CD4-positive, alpha-beta T cell treated with Interleukin-6 for 4 hours (primary cell): ENCODE measurements around the gene CXCL5.
"Not testable (repeated sequence)": the region's sequence is repeated elsewhere in the genome, so short reads cannot be mapped to it uniquely, and the experiment has no call there.

Experiments used
- DNase-seq: peaks from one replicate; pipeline ENCODE4 v3.0.0-alpha.2; 2020; ENCODE audit warnings: mixed read lengths

CXCL5 gene

DNA sequence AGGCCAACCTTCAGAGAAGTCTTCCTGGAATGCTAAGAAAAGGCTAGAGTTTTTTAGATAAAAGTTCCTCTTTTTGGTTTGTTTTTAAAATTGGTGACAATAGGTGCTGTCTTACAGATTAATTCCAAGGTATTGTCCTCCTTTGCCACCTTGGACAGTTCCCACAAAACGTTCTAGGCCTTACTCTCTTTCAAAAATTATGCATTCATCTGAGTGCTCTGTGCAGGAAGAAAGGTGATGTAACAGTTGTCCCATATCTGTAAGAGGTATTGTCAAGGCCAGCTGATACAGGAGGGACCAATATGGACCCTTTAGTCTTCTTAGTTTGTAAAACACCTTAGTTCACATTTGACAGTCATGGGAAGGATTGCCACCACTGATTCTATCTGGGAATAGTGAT, 15.9 kb upstream of the CXCL5 start:
- no peak for DNase-seq

DNA sequence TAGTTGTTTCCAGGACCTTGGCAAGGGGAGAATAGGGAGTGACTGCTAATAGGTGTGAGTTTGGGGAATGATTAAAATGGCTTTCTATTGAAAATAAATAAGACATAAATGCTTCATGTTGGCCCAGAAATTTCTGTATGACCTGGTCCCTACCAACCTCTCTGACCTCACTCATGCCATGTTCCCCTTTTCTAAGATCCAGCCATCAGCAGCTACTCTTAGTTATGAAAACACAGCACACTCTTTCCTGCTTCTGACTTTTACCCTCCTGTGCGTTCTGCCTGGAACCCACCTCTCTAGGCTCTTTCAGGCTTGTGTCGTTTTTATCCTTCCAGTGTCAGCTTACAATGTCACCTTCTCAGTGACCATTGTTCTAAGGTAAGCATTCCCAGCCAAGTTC, 14.8 kb upstream of the CXCL5 start:
- no peak for DNase-seq

DNA sequence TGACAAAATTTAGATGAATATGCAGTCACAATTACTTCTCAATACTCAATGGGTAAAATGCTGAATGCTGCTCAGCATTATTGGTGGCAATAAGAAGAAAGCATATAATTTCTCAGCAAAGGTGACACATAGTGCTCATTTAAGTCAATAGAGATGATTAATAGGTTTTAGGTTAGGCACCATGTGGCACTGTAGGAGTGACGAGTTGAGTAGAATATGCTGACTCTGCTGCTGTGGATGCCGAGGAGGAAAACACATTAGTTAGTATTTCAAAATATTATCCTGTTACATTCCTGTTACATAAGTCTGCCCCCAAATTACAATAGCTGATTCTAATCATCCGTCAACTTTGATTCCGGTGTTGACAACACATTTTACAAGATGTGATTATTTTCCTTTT, 13.7 kb upstream of the CXCL5 start:
- DNase-seq: no peak

DNA sequence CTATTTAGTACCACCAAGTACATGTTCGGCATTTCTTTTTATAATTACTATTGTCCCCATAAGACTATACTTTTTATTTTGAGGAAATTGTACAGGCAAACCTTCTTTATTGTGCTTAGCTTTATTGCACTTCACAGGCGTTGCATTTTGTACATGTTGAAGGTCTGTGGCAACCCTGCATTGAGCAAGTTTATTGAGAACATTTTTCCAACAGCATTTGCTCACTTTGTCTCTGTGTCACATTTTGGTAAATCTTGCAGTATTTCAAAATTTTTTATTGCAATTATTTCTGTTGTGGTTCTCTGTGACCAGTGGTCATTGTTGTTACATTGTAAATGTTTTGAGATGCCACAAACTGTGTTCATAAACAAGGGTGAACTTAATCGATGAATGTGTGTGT, 10.8 kb upstream of the CXCL5 start:
- DNase-seq: no peak

DNA sequence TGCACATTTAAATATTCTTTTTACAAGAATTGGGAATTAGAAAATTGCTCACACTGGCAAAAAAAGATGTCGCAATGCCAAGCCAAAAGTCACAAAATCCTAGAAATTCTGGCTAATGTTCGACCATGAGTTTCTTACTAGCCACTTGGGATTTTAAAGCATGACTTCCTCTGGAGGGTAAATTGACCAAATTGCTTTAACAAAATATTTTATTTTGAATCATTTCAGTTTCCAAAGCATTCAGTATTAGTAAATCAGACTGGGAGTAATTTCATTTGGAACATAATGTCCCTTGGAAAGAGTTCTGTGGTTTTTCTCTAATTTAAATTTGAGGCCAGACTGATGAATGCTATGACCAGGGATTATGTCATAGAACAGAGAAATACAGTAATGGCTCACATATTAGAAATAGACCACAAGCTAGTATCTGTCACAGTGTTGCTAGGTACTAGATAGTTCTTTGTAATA, 7.6 kb upstream of the CXCL5 start:
- DNase-seq: no peak

DNA sequence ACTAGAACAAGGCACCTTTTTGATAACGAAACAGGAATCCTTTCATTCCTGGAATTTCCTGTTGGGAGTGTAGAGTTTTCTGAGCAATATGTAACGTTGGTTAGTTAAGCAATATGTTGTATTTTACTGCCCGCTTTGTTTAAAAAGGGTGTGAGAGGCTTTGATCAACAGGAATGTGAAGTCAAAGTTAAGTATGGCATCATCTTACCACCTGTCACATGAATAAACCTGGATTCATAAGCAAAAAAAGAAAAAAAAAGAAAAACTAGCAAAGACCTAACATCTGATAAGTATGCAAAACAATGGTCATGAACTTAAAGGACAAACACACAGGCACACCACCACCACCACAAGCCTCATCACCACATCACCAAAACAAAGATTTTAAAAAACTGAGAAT, 7.1 kb upstream of the CXCL5 start:
- DNase-seq: no peak

DNA sequence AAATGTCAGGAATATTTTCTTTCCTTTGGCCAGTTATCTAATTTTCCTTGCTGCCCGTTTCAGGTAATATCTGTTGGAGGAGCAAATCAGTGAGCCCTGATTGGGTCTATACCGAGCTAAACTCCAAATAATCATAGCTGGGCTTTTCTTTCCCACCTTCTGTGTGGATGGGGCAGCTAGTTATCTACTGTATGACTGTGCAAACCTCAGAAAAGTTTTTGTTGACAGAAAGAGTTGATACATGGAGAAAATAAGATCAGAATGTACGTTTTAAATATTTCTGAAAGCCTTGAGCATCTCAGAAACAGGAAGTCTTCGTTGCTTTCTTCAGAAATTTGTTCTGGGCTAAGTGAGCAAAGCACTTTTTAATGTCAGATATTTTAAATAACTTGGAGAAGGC, 6.2 kb upstream of the CXCL5 start:
- DNase-seq: no peak

DNA sequence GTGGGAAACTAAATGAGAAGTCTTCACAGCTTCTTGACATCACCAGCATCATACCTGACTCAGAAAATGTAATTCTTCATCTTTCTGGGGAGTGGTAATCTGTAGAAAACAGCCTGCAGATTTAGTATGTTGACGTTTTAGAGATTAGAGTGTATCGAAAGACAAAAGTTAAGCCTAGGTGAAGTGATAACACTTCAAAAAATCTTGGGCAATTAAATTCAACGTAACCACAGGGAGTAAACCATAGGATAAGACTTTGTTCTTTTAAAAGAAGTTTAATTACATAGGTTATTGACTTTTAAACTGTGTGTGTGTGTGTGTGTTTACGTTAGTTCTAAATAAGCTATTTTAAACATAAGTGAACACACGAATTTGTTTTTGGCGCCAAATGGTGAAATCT, 1.8 kb upstream of the CXCL5 start:
- no peak for DNase-seq

DNA sequence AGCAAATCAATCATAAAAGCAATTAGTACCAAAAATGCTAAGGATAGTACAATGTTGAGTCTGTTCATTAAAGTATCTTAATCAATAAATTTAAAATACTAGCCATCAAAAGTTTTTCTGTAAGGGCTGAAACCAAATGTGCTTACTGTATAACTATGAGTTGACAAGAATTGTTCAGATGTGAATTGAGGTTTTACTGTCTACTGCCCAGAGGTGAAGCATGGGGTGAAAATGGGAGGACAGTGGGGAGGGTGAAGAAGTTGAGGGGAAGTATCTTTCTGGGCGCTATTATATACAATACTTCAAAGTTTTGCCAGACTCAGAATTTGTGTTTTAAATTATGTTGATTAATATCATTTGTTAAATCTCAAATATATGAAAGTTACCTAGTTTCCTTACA, 6.4 kb downstream of the CXCL5 start:
- no peak for DNase-seq

DNA sequence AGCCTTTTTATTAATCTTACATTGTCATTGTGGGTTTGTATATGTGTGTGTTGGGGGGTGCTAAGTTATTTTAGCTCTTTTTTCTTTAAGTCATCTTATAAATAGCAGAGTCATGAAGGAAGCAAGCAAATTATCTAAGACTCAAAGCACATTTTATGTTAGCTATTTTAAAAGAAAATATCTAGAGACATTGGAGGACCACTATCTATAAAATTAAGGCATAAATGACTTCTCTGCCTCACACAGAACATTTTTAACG, 6.8 kb downstream of the CXCL5 start:
- no peak for DNase-seq

DNA sequence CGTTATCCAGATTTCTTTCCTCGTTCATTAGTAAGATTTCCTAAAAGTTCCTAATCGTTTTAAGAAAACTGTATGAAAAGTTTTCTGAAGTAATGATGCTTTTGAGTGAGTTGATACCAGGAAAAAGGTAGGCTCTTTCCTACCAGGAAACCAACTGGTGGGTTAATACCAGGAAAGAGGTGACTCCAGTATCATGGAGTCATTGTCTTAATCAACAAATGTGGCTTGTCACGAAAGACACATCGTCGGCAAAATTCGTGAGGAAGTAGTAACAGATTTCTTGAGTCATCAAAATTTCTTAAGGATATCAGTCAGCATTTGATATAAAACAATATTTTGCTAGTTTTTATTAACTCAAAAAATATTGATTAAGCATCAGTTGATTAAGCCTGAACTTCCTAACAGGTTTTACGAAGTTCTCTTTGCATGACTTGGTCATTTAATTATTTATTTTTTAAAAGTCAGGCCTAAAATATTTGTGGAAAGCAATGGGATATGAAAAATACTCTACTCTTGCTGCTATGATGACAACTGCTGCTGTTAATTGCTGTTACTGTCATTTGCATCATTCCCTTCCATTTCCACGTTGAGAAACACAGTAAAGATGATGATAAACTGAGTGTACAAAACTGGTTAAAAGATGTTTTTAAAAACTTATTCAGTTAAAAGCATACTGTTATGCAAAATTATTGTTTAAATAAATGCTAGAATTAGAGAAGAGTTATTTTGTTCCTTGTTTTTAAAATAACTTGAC, 7.3 kb downstream of the CXCL5 start:
- DNase-seq: no peak

DNA sequence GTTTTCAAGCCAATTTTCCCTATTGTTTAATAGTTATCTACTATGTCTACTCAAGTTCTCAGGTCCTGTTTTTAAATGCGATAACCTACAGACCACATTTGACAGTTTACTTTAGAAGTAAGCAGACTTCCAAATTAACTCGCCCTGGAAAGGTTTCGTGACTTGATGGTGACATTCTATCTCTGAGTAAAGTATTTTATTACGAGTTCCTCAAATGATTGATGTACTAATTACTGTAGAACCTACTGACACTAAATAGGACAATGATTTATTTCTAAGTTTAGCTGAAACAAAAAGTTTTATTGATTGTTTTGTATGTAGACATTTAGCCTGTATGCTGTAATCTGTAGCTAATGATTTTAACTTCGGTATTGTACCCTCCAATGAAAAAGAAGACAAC, 8.5 kb downstream of the CXCL5 start:
- DNase-seq: no peak

DNA sequence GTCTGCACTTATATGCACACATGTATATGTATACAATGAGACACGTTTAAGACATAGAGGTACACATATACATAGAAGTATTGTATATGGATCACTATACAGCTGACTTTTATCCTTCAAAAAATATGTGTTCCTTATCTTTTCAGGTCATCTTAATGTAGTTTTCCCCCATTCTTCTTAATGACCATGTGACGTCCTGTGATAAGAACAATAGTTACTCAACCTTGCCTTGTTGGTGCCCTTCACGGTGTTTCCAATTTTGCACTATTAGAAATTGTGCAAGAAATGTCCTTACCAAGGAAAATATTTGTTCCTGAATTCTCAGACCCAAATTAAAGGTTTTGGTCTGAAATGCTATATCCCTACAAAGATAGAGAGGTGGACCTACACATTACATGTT, 9.4 kb downstream of the CXCL5 start:
- no peak for DNase-seq

DNA sequence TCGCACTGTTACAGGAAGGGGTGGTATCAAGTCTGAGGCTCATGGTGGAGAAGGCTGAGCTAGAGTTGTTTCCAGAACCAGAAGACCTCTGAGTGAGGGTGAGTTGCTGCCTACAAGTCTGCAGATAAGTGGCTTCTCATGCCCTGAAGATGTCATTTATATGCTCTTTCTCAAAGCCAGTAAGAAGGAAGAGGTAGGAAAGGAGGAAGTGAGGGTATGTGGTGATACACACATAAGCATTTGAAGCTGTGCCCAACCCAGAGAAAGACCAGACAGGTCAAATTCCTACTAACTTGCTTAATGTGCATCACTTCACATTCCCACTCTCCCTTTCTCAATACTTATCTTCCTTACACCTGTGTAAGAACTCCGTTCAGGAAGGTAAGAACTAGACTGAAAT, 10.4 kb downstream of the CXCL5 start, which contains the start of gene PPBP:
PPBP (minus strand) TSS at position 130 of the 400 bp plus-strand sequence; CDS start at position 43, 87 bp downstream.
- no peak for DNase-seq

DNA sequence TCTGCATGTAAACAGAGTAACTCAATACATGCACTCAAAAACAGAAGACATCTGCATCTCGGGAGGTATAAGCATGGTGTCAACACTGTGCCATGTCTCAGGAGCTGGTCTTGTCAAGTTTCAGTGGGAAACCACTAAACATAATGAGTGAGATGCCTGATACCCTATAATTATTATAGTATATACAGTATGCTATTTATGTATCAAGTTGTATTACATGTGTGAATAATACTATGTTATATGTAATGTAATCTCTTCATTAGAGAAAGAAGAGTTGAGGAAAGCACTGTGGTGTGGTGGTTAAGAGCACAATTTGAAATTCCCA, 13.0 kb downstream of the CXCL5 start:
- DNase-seq: no peak

DNA sequence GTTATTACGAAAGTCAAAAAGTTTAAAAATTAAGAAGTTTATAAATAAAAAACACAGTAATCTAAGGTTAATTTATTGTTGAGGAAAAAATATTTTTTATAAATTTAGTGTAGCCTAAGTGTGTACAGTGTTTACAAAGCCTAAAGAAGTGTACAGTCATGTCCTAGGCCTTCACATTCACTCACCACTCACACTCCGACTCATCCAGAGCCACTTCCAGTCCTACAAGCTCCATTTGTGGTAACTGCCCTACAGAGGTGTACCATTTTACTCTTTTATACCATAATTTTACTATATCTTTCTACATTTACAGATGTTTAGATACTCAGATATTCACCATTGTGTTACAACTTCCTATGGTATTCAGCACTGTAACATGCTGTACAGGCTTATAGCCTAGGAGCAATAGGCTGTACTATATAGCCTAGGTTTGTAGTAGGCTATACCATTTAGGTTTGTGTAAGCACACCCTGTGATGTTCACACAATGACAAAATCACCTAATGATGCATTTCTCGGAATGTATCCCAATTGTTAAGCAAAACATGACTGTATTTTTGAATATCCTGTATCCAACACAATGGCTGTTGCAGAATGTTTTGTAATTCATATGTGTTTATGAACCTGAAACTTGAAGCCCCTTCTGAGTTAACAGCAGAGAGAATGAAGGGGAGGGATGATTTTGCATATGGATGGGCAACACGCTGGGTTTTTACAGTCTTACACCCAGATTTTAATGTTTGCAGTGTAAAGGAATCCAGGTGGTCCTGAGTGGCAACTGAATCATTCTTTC, 13.5 kb downstream of the CXCL5 start:
- no peak for DNase-seq

DNA sequence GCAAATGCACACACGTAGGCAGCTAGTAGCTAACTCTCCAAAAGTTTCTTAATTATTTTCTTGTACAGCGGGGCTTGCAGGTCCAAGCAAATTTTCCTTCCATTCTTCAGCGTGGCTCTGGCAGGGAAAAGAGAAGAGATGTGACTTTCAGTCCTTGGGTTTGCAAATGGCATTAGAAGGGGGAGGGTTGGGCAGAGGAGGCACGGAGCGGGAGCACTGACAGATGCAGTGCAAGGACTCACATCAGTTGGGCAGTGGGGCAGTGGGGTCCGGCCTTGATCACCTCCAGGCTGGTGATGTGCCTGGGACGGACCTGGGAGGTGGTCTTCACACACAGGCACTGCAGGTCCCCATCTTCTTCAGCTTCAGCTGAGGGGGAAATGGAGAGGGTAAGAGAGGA, 17.3 kb downstream of the CXCL5 start:
- DNase-seq: not testable (repeated sequence)

DNA sequence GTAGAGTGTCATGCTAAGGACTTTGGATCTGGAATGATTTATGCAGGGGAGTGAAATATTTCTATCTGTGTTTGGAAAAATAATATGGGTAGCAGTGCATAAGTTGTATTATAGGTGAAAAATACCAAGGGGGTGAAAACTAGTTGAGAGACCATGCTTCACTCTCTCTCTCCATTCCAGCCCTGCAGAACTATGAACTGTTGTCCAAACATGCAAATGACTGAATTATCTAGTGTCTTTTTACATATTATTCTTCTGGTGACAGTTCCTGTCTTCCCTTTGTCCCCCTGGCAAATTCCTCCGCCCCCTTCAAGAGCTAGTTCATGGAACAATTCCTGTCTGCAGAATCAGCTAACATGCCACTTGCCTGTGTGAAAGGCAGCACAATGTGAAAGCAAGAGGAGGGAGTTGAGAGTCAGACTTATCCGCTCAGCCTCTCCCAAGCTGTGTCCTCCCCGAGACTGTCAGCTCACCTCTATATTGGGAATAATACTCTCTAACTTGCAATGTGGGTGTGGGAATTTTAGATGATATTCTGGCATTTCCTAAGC, 19.0 kb downstream of the CXCL5 start:
- no peak for DNase-seq

DNA sequence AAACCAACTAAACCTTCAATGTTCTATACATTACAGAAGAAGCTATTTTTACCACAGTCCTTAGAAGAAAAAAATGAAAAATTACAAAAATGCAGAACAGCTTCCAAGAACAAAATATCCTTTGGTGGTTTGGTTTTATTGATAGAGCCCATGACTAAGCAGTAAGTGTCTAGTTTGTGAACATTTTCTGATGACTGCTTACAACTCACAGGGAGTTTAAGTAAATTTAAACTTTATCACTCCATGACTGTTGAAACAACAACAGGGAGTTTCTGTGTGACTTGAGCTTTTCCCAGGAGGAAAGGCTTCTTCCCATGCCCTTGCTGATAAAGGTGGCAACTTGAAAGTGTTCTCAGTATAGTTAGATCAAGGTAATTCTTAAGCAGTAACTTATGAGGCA, 19.6 kb downstream of the CXCL5 start:
- no peak for DNase-seq

DNA sequence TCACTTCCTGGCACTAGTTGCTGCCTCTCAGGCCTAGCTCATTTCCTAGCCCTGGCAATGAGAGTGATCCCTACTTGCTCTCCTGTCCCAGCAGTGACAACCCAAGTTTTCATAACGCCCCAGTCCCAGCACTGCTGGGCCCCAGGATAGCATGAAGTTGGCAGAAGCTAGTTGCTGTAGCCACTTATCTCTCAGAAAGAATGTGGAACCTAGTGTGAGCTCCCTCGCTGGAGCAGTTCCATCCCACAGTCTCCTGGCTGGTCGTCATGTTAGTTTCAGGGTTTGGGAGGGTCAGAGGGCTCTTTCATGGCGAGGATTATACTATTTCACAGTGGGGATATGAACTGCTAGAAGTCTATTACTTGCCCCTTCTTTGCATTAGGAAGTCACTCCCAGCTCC, 21.8 kb downstream of the CXCL5 start:
- no peak for DNase-seq

DNA sequence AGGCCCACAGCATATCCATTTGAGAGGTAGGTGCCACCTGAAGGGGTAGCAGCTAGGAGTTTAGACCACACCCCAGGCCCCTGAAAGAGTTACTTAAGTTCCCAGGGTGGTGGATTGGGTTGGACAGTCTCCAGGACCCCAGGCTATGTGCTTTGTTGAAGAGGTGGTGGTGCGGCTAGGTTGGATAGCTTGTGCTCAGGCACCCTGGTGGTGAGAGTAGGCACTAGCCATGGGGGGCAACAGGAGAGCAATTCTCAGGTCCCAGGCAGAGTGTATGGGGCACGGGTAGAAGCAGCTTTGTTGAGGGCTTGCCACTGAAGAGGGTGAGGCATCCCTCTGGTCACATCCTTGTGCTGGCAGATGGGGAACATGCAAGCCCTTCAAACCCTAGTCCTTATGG, 22.3 kb downstream of the CXCL5 start:
- no peak for DNase-seq

DNA sequence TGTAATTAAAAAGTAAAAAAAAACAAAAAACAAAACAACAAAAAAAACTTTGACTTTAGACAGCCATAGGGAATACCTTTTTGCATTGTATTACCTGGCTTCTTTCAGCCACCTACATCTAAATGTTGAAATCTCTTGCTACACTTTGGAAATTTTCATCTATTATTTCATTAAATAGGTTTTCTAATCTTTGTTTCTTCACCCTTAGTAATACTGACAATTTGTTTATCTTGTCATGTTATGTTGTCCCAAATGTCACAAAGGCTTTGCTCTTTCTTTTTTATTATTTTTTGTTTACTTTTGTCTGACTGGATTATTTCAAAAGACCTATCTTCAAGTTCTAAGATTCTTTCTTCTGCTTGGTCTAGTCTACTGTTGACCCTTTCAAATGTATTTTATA, 24.1 kb downstream of the CXCL5 start:
- DNase-seq: no peak

DNA sequence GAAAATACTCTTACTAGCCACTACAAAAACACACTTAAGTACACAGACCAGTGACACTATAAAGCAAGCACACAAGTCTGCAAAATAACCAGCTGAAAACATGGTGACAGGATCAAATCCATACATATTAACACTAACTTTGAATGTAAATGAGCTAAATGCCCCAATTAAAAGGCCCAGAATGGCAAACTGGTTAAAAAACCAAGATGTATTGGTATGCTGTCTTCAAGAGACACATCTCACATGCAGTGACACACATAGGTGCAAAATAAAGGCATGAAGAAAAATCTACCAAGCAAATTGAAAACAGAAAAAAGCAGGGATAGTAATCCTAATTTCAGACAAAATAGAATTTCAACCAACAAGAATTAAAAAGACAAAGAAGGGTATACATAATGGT, 27.5 kb downstream of the CXCL5 start:
- no peak for DNase-seq

DNA sequence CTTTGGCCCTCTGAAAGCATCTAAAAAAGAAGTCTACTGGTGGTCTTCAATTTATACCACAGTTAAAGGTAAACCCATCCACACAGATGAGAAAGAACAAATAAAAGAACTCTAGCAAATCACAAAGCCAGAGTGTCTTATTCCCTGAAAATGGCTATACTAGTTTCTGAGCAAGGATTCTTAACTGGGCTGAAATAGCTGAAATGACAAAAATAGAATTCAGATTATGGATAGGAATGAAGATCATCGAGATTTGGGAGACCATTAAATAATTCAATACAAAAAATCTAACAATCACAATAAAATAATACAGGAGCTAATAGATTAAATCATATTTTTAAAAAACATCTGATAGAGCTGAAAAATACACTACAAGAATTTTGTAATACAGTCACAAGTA, 28.5 kb downstream of the CXCL5 start:
- no peak for DNase-seq

DNA sequence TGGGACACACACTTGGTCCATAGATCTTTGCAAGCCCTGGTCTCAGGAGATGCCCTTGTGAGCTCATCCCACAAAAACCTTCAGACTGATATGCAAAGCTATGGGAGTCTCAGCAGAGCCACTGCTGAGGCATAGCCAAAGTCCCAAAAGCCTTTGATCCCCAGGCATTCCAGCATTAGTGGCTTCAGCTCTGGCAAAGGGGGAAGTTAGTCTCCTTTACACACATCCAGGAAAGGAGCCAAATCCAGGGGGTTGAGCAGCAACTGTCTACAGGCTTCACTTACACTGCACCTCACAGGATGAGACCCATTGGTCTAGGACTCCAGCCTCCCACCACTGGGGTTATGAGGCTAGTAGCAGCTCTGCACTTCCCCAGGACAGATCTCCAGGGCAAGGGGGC, 30.6 kb downstream of the CXCL5 start:
- no peak for DNase-seq
